NCI-H146 treated with DMSO at 0.1 percent for 48 hours (cell line): ENCODE measurements around the gene ITPR1.

ENCODE experiments used
- DNase-seq: peaks from one replicate; lab custom pipeline; 2025; ENCODE audit not compliant: unreplicated experiment; lab: John Stamatoyannopoulos, UW

ITPR1 gene

GRCh38 chr3:4678320-4678719 is 185.2 kb downstream of the ITPR1 start:
- no peak for DNase-seq

GRCh38 chr3:4680227-4680691 is 187.1 kb downstream of the ITPR1 start:
- DNase-seq = no peak

DNA sequence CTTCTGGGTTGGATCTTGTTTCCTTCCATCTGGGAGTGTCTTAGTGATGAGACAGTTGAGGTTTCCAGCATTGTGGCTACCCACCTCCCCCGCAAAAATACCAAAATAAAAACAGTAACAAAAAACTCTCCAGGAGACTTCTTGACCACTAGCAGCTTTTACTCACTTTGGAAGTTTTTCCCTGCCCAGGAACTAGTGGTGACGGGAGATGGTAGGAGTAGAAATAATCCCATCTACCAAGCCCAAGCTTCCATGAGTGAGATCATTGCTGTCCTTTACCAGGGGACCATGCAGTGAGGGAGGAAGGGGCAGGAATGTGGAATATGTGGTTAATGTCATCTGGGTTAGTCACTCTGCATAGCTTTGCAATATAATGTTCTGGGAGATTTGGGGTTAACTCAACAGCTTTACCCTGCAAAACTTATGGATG is 187.7 kb downstream of the ITPR1 start:
- DNase-seq = no peak

DNA sequence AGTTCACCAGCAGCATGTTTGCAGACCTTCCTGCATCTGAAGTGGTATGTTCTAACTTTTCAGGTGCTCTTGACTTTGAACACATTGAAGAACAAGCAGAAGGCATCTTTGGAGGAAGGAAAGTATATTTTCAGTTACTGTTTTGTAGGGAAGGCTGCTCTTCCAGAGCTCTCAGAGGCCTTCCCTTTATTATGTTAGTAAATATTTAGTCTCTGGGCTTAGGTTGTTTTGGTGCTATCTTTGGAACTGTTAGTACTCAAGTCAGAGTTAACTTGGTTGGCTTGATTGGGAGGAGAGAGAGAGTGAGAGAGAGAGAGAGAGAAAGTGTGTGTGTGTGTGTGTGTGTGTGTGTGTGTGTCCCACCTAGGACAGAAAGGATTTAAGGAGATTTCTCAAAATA is 188.2 kb downstream of the ITPR1 start:
- DNase-seq = no peak

DNA sequence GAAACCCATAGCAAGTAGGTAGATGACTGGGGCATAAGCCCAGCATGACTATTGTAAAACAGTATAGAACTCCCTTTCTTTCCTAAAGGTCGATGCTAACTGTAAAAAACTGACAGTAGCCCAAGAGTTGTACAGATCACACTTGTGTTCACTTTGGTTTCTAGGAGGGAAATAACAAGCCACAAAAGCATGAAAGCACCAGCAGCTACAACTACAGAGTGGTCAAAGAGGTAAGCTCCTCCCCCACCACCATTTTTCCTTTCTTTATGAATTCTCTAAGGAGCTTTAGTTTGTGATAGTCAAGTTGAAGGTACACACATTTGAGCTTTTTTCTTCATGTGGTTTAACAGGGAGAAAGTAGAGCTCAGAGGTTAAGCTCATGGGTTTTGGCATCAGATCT is 191.0 kb downstream of the ITPR1 start:
- no peak for DNase-seq

GRCh38 chr3:4684976-4685375 is 191.8 kb downstream of the ITPR1 start:
- no peak for DNase-seq

DNA sequence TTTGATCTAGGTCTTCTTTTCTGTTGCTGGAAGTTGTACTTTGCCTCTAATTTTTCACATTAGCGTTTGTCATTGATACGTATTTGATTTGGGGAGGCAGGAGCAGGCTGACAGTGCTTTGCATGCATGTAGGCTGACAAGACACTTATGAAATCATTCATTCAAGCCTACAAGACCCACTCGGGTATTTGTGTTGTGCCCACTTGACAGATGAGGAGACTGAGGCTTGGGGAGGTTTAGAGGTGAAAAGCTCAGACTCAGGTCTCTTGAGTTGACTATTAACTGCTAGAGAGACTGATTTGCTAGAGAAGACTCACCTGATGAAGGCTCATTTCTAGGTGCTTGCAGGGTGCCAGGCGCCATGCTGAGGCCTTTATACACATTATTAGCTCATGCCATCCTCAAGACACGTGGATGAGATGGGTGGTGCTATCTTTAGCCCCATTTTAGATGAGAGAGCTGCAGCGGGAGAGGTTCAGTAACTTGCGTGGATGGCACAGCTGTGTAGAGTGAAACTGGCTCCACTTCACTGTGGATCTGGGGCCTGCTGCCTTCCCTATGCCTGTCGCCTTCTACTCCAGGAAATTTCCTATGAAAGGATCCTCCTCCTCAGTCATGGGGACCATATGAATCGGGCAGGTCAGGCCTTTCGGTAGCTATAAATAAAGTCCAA is 192.7 kb downstream of the ITPR1 start:
- DNase-seq = no peak

DNA sequence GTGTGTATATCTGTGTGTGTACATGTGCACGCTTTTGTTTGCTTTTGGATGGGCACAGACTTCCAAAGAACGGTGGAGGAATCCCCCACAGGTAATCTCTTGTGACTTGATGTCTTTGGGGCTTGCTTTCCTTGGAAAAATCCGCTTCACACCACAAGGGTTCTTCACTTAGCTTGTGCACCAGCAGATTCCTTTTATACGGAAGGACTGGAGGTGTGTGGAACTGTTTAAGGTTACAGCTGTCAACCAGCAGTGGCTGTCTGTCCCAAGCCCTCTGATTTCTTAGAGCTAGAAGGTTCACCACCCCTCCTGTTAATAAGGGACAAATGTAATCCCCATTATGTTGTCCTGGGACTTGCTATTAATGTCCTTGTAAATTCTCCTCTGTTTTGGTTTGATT is 193.5 kb downstream of the ITPR1 start:
- no peak for DNase-seq

- DNase-seq = no peak
Observed at GRCh38 chr3:4687167-4687566, 194.0 kb downstream of the ITPR1 start.

GRCh38 chr3:4687596-4687995 is 194.4 kb downstream of the ITPR1 start:
- DNase-seq = no peak

GRCh38 chr3:4688411-4688810 is 195.3 kb downstream of the ITPR1 start:
- no peak for DNase-seq

DNA sequence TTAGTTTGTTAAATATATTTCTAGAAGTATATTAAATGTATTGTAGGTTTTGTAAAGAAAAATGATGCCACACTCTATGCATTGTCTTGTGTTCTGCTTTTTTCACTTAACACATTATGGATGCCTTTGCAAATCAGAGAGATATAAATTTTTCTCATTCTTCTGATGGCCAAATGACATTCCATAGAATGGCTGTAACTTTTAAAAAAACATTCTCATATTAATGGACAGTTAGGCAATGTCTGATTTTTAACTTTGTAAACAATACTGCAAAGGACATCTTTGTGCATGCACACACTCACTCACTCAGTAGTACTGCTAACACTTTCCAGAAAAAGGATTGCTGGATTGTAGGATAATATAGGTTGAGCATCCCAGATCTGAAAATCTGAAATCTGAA is 195.9 kb downstream of the ITPR1 start:
- no peak for DNase-seq

GRCh38 chr3:4690277-4690676 is 197.1 kb downstream of the ITPR1 start:
- DNase-seq = no peak

DNA sequence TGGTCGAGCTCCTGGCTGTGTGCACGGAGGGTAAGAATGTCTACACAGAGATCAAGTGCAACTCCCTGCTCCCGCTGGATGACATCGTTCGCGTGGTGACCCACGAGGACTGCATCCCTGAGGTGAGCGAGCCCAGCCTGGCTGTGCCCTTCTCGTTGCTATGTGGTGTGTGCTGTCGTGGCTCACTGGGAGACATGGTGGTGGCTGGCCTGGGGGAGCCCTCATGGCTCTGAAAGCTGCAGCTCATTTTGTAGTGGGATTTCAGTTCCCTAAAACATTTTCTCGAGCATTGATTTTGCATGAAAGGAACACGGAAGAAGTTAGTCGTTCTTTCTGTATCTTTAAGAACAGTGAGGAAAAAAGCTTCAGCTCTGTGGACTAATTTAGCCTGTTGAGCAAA is 200.5 kb downstream of the ITPR1 start:
- no peak for DNase-seq

- DNase-seq = no peak
Observed at GRCh38 chr3:4695846-4696245, 202.7 kb downstream of the ITPR1 start.

- DNase-seq = no peak
Observed at GRCh38 chr3:4696266-4696665, 203.1 kb downstream of the ITPR1 start.

- no peak for DNase-seq
Observed at GRCh38 chr3:4698125-4698821, 205.1 kb downstream of the ITPR1 start.

- no peak for DNase-seq
Observed at GRCh38 chr3:4703054-4703480, 209.9 kb downstream of the ITPR1 start.

DNA sequence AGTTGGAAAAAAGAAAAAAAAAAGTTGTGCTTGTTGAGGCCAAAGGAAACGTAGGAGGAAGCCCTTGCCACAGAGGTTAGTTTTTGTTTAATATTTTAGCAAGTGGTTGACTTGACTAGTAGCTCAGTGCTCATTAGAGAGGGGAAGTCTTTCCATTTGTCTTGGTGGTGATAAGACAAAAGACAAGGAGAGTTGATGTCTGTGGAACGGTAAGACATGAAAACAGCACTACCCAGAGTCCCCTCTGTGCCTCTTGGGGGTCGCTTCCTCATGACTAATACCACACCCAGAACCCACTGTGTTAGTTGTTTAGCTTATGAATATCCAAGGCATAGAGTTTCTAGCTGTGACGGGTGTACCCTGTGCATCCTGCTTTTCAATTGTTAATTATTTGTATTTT is 211.4 kb downstream of the ITPR1 start:
- DNase-seq = no peak

DNA sequence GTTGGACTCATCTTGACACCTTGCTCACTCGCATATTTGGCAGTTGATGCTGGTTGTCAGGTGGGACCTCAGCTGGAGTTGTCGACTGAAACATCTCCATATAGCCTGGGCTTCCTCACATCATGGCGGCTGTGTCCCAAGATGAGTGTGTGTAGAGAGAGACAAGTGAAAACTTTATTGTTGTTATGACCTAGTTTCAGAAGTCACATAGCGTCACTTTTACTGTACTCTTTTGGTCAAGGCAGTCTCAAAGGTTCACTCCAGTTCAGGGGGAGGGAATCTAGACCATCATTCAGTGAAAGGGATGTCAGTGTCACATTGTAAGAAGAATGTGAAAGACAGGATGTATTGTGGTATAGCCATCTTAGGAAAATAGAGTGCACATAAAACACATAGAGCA is 214.2 kb downstream of the ITPR1 start:
- no peak for DNase-seq

- no peak for DNase-seq
Observed at GRCh38 chr3:4708230-4708629, 215.1 kb downstream of the ITPR1 start.

GRCh38 chr3:4709341-4709740 is 216.2 kb downstream of the ITPR1 start:
- no peak for DNase-seq

- DNase-seq = no peak
Observed at GRCh38 chr3:4710191-4710590, 217.0 kb downstream of the ITPR1 start.
